HG02973 (cell line): ENCODE measurements around the gene KCTD11.
A peak's percentile ranks its signal among the peaks of the same experiment; 100 is the strongest.
"Not testable (repeated sequence)": the region's sequence is repeated elsewhere in the genome, so short reads cannot be mapped to it uniquely, and the experiment has no call there.

Experiments used
- ATAC-seq: cut with Tn5 transposase; IDR thresholded peaks from one replicate; pipeline ENCODE4 v1.9.1; 2021; ENCODE audit warnings: moderate library complexity; ENCODE audit not compliant: unreplicated experiment

The KCTD11 gene

GRCh38 chr17:7322520-7323194 is 29.3 kb upstream of the KCTD11 start:
- ATAC-seq, result no peak

DNA sequence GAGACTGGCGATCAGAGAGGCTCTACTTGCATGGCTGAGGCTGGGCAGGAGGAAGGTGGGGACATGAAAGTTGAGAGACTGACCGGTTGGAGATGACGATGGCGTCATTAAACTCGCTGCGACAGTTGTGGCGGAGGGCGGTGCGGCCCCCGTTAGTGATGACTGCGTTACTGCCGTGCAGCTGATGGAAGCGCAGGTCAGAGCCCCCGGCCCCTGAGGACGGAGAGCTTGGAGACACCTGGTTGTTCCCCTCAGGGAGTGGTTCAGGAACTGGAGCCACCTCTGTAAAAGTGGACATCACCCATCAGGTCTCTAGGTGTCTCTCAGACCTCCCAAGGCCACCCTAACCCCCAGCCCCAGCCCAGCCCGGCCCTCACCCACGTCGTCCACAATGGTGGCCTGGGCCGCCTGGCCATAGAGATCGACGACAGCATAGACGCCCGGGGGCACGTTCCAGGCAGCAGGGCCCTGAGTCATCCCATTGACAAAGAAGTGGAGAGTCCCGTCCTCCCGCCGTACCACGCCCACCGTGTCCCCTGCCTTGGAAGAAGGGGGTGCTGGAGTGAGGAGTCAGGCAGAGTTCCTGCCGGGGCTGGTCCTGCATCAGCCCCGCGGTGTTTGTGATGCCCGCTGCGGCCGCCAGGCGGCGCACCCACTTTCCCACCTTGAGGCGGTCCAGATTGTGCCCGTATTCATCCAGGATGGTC is 28.1 kb upstream of the KCTD11 start:
- ATAC-seq, result no peak

DNA sequence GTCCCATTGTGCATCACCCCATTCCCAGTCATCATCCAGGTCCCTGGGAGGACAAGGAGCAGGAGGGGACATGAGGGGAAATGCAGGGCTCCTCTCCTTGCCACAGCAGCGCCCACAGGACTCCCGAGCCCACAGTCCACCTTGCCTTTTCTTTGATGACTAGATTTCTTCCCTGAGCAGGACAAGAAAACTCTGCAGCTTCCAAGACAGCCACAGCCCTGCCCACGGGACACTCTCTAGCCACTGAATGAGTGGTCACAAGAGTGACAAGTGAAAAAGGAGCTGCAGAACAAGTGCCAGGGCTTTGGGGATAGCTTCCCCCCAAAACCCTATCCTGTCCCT is 27.6 kb upstream of the KCTD11 start:
- ATAC-seq, result no peak

DNA sequence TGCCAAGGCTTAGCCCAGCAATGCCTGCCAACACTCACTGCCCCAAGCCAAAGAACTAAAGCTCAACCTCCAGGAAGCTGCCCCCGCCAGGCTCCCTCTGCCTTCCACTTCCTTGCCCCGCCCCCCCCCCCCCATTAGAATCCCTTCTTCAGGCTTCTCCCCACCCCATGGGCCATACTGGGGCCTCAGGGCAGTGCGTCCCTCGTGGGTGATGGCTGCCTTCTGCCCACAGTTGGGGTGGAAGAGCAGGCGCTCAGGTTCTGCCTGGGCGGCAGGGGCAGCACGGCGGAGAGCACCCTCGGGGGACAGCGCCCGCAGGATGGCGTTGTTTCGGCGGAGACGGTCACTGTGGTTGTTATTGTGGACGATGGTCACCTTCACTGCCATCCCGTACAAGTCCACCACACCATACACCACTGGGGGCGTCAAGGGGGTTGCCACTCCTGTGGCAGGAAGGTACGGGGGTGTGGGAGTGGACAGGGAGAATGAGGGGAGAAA is 26.9 kb upstream of the KCTD11 start:
- ATAC-seq, result no peak

DNA sequence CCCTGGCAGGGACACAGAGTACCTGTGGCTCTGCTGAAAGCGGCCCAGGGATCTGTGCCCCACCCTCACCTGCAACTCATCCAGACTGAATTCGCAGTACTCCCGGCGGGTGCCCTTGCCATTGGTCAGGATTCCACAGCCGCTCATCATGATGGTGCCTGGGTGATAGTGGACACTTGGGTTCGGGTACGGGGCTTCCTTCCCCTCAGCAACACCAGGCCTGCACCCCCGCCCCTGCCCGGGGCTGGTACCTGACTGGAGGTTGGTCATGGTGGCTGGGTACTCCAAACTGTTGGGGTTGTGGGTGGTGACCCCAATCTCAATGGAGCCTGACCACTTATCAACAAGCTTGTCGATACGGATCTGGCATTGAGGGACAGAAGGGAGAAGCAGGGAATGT is 25.8 kb upstream of the KCTD11 start:
- no peak for ATAC-seq

GRCh38 chr17:7327056-7327455 is 24.9 kb upstream of the KCTD11 start:
- ATAC-seq, result no peak

DNA sequence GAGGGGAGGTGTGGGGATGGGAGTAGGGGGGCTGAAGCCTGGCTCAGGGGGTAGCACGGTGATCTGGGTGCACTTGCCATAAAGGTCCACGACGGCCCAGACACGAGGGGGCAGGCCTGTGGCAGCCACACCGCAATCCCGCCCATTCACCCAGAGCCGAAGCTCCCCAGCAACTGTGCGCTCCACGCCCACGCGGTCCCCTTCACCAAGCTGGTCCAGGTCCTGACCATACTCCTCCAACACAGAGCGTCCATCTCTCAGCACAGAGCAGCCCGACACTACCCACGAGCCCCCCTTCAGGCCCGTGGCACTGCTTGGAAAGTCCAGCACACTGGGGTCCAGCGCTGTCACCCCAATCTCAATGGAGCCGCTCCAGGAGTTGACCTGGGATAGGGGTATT is 24.5 kb upstream of the KCTD11 start:
- no peak for ATAC-seq

GRCh38 chr17:7328009-7328408 is 24.0 kb upstream of the KCTD11 start:
- ATAC-seq, result no peak

- no peak for ATAC-seq
These were observed 23.1 kb upstream of the KCTD11 start, which contains the start of gene NEURL4 for GRCh38 chr17:7328840-7329373. Gene NEURL4, minus strand, starts transcription at chr17:7329335. Its CDS starts 23 bp downstream, at chr17:7329312.

GRCh38 chr17:7329374-7329996 is 22.5 kb upstream of the KCTD11 start:
- peak; percentile 58 for ATAC-seq

GRCh38 chr17:7329997-7330637 is 21.8 kb upstream of the KCTD11 start:
- ATAC-seq, result peak; percentile 33

DNA sequence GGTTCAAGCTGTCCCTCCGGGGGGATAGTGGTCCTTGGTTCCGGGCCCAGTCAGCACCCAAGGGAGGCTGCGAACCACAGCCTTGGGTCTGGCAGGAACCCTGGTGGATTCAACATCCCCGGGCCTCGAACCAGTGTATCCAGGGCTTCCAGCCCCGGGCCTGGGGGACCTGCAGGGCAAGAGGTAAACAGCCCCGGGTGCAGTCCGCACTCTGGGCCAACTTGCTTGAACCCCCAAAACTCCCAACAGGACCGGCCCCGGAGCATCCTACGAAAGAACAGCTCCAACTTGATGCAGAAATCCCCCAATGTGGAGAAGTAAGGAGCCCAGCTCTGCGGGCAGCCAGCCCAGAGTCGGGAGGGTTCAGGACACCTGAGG is 21.3 kb upstream of the KCTD11 start:
- ATAC-seq, result no peak

GRCh38 chr17:7332111-7332510 is 19.9 kb upstream of the KCTD11 start:
- ATAC-seq, result no peak

DNA sequence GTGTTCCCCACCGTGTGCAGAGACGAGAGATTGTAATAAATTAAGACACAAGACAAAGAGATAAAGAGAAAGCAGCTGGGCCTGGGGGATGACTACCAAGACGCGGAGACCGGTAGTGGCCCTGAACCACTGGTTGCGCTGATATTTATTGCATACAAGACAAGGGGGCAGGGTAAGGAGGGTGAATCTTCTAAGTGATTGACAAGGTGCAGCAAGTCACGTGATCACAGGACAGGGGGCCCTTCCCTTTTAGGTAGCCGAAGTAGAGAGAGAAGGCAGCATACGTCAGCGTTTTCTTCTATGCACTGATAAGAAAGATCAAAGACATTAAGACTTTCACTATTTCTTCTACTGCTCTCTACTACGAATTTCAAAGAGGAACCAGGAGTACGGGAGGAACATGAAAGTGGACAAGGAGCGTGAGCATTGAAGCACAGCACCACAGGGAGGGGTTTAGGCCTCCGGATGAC is 19.3 kb upstream of the KCTD11 start:
- not testable (repeated sequence) for ATAC-seq

GRCh38 chr17:7334938-7335538 is 16.9 kb upstream of the KCTD11 start:
- ATAC-seq, result no peak

DNA sequence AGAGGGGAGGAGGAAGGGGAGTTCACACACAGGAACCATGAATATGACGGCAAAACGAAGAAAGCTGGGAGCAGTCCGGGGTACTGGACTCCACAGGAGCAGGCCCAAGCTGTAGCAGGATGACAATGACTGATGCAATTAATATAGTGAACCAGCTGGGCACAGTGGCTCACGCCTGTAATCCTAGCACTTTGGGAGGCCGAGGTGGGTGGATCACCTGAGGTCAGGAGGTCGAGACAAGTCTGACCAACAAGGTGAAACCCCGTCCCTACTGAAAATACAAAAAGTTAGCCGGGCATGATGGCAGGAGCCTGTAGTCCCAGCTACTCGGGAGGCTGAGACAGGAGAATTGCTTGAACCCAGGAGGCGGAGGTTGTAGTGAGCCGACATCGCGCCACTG is 16.2 kb upstream of the KCTD11 start:
- not testable (repeated sequence) for ATAC-seq

- peak; percentile 62 for ATAC-seq
These were observed 15.5 kb upstream of the KCTD11 start, which contains the start of gene ACAP1 for GRCh38 chr17:7336240-7337175. Gene ACAP1, plus strand, starts transcription at chr17:7336529. Its CDS starts 206 bp downstream, at chr17:7336735.

GRCh38 chr17:7337600-7337999 is 14.4 kb upstream of the KCTD11 start:
- not testable (repeated sequence) for ATAC-seq

GRCh38 chr17:7340179-7340578 is 11.8 kb upstream of the KCTD11 start:
- no peak for ATAC-seq

GRCh38 chr17:7341842-7342241 is 10.1 kb upstream of the KCTD11 start:
- ATAC-seq, result no peak
